Fibroblast of mammary gland (primary cell): ENCODE measurements around the gene ECHDC3.
A peak's percentile ranks its signal among the peaks of the same experiment; 100 is the strongest.

ENCODE experiments used
- DNase-seq: peaks from one replicate; pipeline ENCODE4 v3.0.0-alpha.2; 2010; ENCODE audit warnings: low read depth
- H3K4me3 ChIP-seq: 2 replicates; pipeline ENCODE4 v1.5.1; 2011; ENCODE audit warnings: low read depth, mild to moderate bottlenecking, low read length, moderate library complexity; ENCODE audit not compliant: control insufficient read depth
- CTCF ChIP-seq: conservative IDR thresholded peaks from 2 replicates; pipeline ENCODE4 v1.5.1; 2011; ENCODE audit warnings: low read depth, low read length, inconsistent platforms; ENCODE audit not compliant: control insufficient read depth, insufficient read depth

ECHDC3 gene

GRCh38 chr10:11750420-11750819, 8.2 kb downstream of the ECHDC3 start:
- TF ChIP-seq CTCF, result no peak
- no peak overlapping the region for H3K4me3 ChIP-seq
- no peak for DNase-seq

GRCh38 chr10:11754173-11754572, 12.0 kb downstream of the ECHDC3 start:
- TF ChIP-seq CTCF, result no peak
- DNase-seq, result no peak
- no peak overlapping the region for H3K4me3 ChIP-seq

- DNase-seq, result no peak
- no peak for TF ChIP-seq CTCF
- no peak overlapping the region for H3K4me3 ChIP-seq
Measured at GRCh38 chr10:11754620-11755019, 12.4 kb downstream of the ECHDC3 start.

GRCh38 chr10:11755512-11756263, 13.5 kb downstream of the ECHDC3 start:
- no peak overlapping the region for H3K4me3 ChIP-seq
- no peak for DNase-seq
- no peak for TF ChIP-seq CTCF

GRCh38 chr10:11756766-11757315, 14.7 kb downstream of the ECHDC3 start:
- no peak for TF ChIP-seq CTCF
- peak; percentile 8 for DNase-seq
- no peak overlapping the region for H3K4me3 ChIP-seq

- DNase-seq, result peak; percentile 97
- TF ChIP-seq CTCF, result no peak
Measured at GRCh38 chr10:11757454-11757820, 15.3 kb downstream of the ECHDC3 start.

More at GRCh38 chr10:11757454-11757820, 15.3 kb downstream of the ECHDC3 start:
- no peak overlapping the region for H3K4me3 ChIP-seq
